ENCODE data around the gene INHBE.
"Not testable (repeated sequence)": the region's sequence is repeated elsewhere in the genome, so short reads cannot be mapped to it uniquely, and the experiment has no call there.

INHBE gene

GRCh38 chr12:57476162-57476992 is 21.3 kb downstream of the INHBE start:
- DNase-seq (ENCODE audit: low read depth), result peak; percentile 57

GRCh38 chr12:57476993-57477709 is 22.0 kb downstream of the INHBE start:
- no peak for DNase-seq (ENCODE audit: low read depth)

- DNase-seq (ENCODE audit: low read depth), result no peak
These were observed 22.9 kb downstream of the INHBE start for GRCh38 chr12:57477710-57478681.

GRCh38 chr12:57479043-57479375 is 23.9 kb downstream of the INHBE start:
- DNase-seq (ENCODE audit: low read depth), result no peak

- DNase-seq (ENCODE audit: low read depth), result no peak
These were observed 24.4 kb downstream of the INHBE start, which contains the start of gene ARHGAP9 for GRCh38 chr12:57479376-57480115. TSS of gene ARHGAP9 (minus strand) at chr12:57479866. CDS start at chr12:57479406, 460 bp downstream.

- DNase-seq (ENCODE audit: low read depth), result no peak
These were observed 26.6 kb downstream of the INHBE start for GRCh38 chr12:57481671-57482070.

GRCh38 chr12:57483466-57483865 is 28.4 kb downstream of the INHBE start:
- no peak for DNase-seq (ENCODE audit: low read depth)

- no peak for DNase-seq (ENCODE audit: low read depth)
These were observed 30.6 kb downstream of the INHBE start for GRCh38 chr12:57485695-57486094.

GRCh38 chr12:57487055-57487596 is 32.0 kb downstream of the INHBE start:
- no peak for DNase-seq (ENCODE audit: low read depth)

- peak; percentile 80 for DNase-seq (ENCODE audit: low read depth)
These were observed 32.7 kb downstream of the INHBE start, which contains the start of gene MARS1 for GRCh38 chr12:57487597-57488401. TSS of gene MARS1 (plus strand) at chr12:57488068. CDS start at chr12:57488091, 23 bp downstream.

- no peak for DNase-seq (ENCODE audit: low read depth)
These were observed 33.5 kb downstream of the INHBE start for GRCh38 chr12:57488402-57489156.

GRCh38 chr12:57489157-57489641 is 34.1 kb downstream of the INHBE start:
- DNase-seq (ENCODE audit: low read depth), result no peak

GRCh38 chr12:57490126-57490525 is 35.0 kb downstream of the INHBE start:
- DNase-seq (ENCODE audit: low read depth), result no peak

- DNase-seq (ENCODE audit: low read depth), result no peak
These were observed 36.5 kb downstream of the INHBE start for GRCh38 chr12:57491393-57492280.

GRCh38 chr12:57495051-57495701 is 40.1 kb downstream of the INHBE start:
- not testable (repeated sequence) for DNase-seq (ENCODE audit: low read depth)

GRCh38 chr12:57496822-57497221 is 41.7 kb downstream of the INHBE start:
- no peak for DNase-seq (ENCODE audit: low read depth)

Data from activated T-cell treated with anti-CD3 and anti-CD28 coated beads for 1 hour (primary cell).